HG03469 (cell line): ENCODE data around the gene E4F1.

Experiments used
- ATAC-seq: cut with Tn5 transposase; IDR thresholded peaks from one replicate; pipeline ENCODE4 v1.9.1; 2021; ENCODE audit warnings: mild to moderate bottlenecking, moderate library complexity, moderate number of reproducible peaks; ENCODE audit not compliant: unreplicated experiment

E4F1 gene

DNA sequence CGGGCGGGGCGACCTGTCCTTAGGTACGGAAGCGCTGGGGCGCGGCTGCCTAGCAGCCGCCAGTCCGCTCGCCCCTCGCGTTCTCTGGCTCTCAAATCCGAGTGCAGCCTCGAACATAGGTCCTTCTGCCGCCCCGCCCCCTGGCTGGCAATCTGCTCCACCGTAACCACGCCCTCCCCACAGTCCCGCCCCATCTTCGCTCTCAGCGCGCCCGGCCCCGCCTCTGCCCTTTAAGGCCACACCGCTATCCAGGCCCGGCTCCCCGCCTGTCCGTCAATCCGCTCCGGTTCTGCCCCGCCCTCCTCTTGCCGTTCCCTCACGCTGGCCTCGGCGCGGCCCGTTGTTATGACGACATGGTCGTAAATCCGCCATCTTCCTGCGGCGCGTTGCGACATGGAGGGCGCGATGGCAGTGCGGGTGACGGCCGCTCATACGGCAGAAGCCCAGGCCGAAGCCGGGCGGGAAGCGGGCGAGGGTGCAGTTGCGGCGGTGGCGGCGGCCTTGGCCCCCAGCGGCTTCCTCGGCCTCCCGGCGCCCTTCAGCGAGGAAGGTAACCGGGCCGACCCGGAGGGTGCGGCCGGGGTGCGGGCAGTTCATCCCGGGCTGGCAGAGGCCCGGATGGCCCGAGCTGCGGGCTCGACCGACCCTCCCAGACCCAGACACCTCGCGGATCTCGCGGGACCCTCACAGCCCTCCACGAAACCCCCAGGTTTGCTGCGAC is at the start of gene E4F1:
E4F1 (plus strand) TSS at position 371 of the 721 bp plus-strand sequence; CDS start at position 394, 23 bp downstream.
- ATAC-seq, result peak; percentile 71

DNA sequence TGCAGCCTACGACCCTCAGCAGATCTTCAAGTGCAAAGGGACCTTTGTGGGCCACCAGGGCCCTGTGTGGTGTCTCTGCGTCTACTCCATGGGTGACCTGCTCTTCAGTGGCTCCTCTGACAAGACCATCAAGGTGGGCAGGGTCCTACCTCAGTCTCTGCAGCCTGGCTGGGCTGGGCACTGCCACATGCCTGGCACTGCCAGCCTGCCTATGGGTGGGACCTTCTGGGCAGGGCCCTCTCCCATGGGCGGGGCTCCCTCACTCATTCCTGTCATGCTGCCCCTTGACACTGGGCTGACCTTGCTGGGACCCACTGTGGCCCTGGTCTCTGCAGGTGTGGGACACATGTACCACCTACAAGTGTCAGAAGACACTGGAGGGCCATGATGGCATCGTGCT is 49.5 kb upstream of the E4F1 start:
- ATAC-seq, result no peak

DNA sequence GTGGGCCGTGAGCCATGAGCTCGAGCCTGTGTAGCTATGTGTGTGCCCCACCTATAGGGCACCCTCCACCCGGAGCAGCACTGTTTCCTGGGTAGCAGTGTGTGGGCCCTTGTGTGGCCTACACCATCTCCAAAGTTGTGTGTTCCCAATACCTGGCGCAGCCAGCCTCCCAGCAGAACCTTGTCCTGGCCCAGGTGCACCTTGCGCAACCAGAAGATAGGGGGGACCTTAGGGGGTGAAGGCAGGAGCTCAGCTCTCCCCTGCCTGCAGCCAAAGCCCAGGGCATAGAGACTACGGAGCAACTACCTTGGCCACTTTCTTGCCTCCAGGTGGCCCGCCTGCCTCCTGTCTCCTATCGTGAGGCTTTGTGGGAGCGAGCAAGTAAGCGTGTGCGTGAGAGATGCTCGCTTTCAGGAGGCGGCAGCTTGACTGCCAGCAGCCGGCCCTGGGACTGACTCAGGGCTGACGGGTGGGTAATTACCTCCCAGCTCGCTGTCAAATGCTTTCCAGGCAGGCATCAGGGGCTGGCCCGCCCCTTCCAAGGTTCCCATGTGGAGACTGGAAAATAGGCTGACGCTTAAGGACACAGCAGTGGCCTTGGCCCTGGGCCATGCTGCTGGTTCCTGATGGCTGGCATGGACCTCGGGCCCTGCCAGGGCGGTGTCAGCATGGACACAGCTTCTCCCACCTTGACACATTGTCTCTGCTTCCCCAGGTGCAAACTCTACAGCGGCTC is 48.8 kb upstream of the E4F1 start:
- ATAC-seq, result no peak

- no peak for ATAC-seq
Observed at GRCh38 chr16:2175454-2175853, 47.9 kb upstream of the E4F1 start.

DNA sequence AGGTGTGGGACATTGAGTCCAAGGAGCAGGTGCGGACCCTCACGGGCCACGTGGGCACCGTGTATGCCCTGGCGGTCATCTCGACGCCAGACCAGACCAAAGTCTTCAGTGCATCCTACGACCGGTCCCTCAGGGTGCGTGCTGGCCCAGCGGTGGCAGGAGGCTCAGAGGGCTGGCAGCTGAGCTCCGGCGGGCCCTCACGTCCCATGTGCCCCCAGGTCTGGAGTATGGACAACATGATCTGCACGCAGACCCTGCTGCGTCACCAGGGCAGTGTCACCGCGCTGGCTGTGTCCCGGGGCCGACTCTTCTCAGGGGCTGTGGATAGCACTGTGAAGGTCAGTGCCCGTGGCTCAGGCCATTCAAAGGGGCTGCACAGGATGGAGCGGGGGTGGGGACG is 47.3 kb upstream of the E4F1 start:
- no peak for ATAC-seq

DNA sequence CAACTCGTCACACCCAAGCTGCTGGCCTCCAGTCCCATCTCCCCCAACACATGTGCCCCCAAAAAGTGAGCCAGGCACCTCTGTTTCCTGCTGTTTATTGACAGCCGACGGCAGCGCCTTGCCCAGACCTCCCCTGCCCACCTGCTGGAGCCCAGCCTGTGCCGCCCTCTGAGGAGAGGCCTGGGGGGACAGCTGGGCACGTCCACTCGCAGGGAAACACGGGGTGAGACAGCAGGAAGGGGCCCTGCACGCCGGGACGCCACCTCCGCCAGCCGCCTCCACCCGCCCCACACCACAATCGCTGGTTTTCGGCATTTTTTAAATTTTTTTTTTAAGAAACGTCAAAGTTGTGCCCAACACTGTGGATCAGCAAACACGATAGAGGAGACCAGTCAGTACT is 46.3 kb upstream of the E4F1 start:
- ATAC-seq, result no peak

DNA sequence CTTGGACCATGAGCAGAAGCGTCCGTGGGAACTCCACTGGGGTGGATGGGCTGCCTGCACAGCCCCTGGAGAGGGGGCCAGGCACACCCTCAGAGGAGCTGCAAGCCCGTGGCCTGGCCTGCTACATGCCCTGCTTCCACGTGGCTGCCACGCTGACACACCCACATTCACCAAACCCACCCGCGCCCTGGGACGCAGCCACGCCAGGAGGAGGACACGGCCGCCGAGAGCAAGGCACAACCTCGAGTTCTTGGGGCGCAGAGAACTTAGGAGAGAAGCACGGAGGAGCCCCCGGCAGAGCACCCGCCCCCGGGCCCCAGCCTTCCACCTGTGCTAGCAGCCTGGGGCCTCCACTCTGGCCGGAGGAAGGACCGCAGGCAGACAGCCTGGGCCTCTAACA is 45.8 kb upstream of the E4F1 start:
- ATAC-seq, result no peak

GRCh38 chr16:2178321-2179106 is 44.9 kb upstream of the E4F1 start:
- no peak for ATAC-seq

DNA sequence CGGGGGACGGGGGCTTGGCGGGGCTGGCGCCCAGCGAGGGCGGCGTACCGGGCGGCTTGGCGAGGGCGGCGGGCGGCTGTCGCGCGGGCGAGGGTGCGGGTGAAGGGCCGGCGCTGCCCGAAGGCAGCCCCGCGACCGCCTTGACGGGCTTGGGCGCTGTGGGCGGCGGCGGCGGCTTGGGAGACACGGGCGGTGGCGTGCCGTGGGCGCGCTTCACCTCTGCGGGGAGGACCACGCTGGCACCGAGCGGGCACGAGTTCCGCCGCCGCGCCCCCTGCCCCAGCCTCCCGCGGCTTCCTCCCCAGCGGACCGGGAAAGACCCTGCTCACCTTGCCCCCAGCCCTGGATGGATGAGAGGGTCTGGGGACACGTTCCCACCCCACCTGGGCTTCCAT is 44.3 kb upstream of the E4F1 start:
- no peak for ATAC-seq

DNA sequence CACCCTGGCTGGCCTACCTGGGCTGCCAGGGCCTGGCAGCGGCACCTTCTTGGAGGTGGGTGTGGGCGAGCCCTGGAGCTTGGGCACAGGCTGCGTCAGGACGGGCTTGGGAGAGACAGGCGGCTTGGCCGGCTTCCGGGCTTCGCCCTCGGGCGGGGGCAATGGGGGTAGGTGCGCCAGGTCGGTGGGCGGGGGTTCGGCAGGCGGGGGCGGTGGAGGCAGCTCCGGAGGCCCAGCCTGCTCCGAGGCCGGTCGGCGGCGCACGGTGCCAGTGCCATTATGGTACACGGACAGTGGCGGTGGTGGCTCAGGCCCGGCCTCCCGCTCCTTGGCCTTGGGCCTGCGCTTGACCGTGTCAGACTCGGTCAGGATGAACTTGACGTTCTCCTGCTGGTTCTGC is 43.8 kb upstream of the E4F1 start:
- ATAC-seq, result no peak

GRCh38 chr16:2180461-2180860 is 42.9 kb upstream of the E4F1 start:
- no peak for ATAC-seq

- ATAC-seq, result no peak
Observed at GRCh38 chr16:2180962-2181923, 42.1 kb upstream of the E4F1 start.

GRCh38 chr16:2181952-2182351 is 41.4 kb upstream of the E4F1 start:
- ATAC-seq, result no peak

DNA sequence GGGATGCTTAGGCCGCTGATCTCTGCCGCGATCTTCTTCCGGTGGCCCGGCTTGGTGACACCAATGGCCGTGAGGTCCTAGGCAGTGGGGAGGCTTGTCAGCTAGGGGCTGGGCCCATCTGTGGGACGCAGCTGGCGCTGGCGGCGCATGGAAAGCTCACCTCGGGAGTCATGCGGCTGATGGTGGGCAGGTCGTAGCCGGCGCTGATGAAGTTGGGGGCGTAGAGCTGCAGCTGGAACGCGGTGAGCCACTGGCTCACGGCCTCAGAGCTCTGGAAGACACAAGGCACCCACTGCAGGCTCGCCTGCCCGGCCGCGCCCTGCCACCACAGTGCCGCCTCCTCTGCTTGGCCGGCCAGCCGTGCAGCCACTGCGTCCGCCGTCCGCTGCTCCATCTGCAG is 39.7 kb upstream of the E4F1 start:
- no peak for ATAC-seq

DNA sequence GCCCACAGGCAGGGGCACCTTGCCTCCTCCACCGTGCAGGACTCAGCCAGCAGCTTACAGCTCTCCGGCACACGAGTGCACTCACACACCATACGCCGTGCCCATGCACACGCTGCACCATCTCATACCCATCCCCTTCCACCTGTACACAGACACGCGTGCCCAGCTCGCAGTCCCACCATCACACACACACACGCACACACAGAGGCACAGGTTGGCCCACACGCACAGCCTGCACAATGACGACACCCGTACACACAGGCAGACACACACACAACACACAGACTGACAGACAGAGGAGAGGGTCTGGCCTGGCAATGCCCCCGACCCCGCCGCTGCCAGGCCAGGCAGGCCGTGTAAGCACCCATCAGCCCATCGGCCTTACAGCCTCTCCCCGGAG is 39.0 kb upstream of the E4F1 start:
- no peak for ATAC-seq

DNA sequence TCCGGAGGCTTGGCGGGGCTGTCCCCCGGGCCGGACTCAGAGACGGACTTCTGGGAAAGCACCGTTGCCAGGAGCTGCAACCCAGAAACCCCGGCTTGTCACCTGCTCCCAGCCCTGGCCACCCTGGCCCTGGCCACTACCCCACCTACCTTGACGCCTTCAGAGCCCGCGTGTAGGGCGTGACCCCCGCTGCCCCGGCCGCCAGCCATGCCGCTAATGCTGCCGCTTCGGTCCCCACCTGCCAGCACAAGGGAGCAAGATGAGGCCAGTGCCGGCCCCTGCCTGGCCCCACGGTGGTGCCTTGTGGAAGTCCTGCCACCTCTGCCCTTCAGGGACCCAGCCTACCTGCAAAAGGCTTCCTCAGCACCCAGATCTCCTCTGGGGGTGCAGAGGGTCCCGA is 38.4 kb upstream of the E4F1 start:
- ATAC-seq, result no peak

DNA sequence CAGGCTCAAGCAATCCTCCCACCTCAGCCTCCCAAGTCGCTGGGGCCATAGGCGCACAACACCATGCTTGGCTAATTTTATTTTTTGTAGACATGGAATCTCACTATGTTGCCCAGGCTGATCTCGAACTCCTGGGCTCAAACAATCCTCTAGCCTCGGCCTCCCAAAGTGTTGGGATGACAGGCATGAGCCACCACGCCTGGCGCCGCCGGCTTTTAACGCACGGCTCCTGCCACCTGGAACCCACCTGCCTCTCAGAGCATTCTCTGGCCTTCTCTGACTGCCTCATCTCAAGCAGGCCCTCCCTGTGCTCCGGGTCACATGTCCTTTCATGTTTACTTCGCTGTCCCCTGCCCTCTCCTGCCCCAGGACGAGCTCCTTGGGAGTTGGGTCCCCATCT is 37.3 kb upstream of the E4F1 start:
- ATAC-seq, result no peak

GRCh38 chr16:2186505-2186904 is 36.9 kb upstream of the E4F1 start:
- no peak for ATAC-seq

- no peak for ATAC-seq
Observed at GRCh38 chr16:2187212-2187611, 36.2 kb upstream of the E4F1 start.

GRCh38 chr16:2188395-2188794 is 35.0 kb upstream of the E4F1 start:
- no peak for ATAC-seq
